ENCODE results near the gene LRRC36.

LRRC36 gene

DNA sequence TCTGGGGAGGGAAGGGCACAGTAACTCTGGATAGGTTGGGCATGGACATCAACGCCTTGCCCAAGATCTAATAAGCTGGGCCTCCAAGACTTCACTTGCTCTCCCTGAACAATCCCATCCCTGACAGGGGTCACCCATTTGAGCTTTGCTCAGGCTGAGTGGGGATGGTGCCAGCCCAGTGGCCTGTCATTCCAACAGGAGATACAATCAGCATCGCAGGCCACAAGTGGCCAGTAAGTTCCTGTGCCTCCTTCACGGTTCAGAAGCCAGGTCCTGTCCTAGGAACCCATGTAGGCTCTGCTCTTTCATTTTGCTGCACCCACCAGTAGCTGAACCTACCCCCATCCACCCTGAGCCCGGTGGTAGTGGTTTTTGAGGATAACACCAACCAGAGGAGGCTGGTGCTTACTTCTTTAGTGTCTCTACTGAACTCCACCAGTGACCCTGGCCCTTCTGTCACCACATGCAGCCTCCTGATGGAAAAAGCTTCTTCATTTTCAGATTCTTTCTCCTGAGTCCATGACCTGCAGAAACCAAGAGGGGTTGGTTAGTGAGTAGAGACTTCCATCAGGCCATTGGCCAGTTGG is 32.4 kb upstream of the LRRC36 start:
- DNase-seq (ENCODE audit: low read depth), result no peak

DNA sequence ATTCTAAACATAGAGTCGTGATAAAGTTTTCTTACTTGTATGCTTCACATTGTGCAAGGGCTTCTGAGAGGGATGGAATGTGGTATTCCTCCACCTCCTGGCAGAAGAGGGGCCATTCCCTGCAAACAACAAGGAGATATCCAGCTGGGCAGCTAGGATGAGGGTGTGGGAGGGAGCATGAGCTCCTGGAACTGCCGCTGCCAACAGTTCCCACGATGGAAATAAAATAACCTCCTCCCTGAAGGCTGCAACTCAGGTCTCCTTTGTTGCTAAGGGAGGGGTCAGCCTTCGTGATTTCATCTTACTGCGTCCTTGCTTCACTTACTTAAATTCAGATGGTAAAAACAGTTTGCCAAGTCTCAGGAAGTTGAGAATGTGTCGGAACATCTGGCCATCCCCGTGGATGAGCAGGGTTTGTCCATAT is 31.7 kb upstream of the LRRC36 start:
- DNase-seq (ENCODE audit: low read depth), result no peak

DNA sequence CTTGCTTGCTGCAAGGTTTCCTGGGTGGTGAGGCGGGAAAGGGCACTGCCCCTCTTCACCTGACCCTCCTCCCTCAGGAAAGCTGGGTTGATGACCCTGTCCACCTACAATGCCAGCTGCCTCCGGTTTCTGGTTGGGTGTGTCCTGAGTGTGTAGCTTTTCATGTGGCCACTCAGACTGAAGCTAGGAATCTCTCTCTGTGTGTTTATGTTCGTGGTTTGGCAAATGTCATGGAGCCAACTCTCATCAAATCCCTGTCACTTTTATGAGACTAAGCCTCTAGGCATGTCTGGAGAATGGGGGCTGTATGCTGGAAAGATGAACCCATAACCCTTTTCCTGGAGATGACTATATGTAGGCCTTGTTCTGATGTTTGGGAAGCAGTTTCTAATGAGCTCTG is 30.2 kb upstream of the LRRC36 start:
- DNase-seq (ENCODE audit: low read depth), result peak; percentile 76

DNA sequence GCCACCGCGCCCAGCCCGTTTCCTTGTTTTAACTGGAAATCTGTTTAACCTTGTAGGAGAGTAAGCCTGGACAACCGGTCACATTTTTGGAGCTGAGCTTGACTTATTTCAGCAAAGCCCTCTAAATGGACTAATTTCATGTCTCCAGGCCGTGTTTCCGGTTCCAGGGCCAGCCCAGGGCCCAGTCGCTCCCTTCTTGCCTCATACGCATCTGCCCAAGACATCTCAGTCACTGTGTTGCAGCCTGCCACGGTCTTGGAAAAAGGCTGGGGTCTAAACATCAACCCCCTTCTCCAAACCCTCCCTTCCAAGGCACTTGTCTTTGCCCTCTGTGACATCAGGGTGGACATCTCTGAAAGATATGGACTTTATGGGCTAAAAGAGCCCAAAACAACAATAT is 28.3 kb upstream of the LRRC36 start:
- DNase-seq (ENCODE audit: low read depth), result no peak

DNA sequence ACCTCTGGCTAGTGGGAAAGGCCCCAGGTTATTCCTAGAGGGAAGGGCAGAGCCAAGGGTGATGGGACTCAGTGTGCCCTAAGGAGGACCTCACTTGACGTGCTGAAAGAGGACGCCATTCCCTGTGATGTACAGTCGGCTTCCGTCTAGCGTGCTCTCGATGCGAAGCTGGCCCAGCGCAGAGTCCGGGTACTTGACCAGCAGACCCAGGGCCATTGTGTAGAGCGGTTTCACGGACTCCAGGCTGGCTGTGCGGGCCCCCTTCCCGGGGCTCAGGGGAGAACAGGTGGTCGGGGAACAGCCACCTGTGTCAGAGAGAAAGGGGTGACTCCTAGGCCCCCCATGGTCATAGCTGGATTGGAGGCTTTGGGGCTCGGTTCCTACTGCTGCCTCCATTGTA is 27.3 kb upstream of the LRRC36 start:
- DNase-seq (ENCODE audit: low read depth), result no peak

DNA sequence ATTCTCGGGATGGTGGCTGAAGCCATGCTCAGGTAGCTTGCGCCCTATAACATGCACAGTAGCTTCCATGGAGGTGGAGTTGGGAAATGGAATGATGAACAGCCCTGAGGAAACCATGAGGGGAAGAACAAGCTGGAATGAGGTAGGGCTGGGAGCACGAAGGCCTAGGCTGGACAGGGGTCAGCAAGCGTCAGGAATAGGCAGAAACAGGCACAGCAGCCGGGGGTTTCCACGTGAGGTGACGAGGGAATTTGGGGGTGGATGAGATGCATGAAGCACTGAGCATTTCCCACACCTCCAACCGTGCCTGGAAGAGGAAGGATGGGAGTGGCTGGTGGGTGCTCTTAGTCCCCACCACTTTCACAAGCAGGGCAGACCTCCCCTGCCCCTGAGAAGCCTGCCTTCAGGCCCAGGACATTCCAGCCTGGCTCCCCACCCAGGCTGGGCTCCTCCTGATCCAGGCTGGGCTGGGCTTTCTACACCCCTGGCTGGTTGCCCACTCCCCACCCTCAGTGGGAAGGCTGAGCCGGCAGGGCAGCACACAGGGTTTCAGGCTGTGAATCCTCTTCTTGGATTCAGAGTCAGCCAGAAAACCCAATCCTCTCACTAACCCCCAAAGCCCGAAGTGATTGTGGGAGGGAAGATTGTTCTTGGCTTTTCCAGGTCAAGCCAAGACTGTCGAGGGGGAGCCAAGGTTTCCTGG is 25.4 kb upstream of the LRRC36 start:
- no peak for DNase-seq (ENCODE audit: low read depth)

DNA sequence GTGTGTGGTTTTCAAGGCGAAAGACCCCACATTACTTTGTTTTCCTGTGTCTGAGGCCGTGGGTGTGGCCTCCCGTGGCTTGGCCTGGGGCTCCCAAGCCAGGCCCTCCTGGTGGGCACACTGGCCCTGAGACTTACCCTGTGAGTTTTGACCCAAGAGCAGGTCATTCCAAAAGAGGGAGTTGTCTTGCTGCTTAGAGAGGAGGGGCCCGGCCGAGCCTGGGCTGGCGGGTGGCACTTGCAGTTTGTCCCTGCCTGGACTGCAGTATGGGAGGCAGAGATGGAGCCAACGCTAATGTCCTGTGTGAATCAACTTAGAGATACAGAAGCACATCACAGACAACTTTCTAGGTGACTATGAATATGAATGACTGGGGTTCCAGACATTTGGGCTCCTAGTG is 24.5 kb upstream of the LRRC36 start:
- no peak for DNase-seq (ENCODE audit: low read depth)

DNA sequence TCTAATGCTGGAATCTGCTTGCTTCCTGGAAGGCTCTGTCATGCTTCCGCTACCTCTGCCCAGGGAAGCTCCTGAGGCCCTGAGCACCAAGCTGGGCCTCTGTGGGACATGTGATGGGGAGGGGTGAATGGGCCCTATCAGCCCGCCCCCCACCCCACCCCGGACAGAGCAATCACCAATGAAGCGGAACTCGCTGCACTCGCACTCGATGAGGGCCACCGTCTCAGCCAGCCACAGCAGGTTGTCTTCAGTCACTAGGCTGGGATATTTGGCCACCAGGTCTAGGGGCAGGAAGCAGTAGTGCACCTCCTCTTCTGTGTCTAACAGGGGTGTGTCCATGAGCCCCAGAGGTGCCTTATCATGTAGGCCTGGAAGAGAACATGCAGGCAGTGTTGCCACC is 23.6 kb upstream of the LRRC36 start:
- DNase-seq (ENCODE audit: low read depth), result no peak

DNA sequence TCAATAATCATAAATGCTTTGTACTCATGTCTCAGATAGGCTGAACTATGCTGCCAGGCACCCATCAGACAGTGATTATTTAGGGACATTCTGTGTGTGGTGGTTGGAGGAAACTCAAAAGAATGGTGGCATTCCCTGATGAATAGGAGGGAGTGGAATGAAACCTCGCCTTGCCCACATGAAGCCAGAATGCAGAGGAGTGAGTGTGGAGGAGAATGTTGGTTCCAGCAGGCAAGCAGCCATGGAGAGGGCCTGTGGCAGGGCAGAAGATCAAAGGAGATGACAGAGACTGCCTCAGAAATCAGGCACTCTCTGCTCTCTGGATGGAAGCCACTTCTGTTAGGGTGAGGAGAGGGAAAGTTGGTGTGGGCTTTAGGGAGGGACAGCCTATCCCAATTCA is 22.6 kb upstream of the LRRC36 start:
- DNase-seq (ENCODE audit: low read depth), result no peak

DNA sequence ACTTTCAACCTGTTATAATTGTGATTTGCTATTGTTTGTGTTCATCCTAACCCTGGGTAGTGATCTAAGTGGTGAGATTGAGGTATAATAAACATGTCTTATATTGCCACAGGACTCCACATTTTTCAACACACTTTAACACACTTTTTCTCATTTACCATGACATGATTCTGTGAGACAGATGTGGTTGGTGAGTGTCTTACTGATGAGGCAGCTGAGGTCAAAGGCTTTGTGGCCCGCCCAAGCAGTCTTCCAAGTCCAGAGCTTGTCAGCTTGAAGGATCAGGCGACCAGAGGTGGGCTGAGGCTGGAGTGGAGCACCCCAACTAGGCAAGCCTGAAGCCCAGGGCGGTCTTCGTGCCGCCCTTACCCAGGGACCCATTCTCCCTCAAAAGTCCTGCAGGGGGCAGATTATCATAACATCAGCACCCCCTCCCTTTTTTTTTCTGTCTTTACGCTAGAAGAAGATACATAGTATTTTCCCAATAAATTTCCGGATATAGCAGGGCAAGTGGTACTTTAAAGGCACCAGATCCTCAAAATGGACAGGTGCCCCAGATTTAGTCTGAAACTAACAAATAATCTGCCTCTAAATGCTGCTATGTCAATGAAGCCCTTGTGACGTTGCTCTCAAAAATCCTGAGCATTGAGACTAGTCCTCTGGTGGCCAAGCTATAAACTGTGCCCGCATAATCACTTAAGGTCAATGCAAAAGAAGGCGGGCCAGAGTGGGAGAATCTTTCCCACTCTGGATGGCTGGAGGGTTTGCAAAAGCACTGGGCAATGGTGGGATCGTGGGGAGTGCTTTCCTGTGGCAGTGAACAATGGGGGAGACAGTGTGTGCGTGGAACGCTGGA is 21.2 kb upstream of the LRRC36 start:
- no peak for DNase-seq (ENCODE audit: low read depth)

DNA sequence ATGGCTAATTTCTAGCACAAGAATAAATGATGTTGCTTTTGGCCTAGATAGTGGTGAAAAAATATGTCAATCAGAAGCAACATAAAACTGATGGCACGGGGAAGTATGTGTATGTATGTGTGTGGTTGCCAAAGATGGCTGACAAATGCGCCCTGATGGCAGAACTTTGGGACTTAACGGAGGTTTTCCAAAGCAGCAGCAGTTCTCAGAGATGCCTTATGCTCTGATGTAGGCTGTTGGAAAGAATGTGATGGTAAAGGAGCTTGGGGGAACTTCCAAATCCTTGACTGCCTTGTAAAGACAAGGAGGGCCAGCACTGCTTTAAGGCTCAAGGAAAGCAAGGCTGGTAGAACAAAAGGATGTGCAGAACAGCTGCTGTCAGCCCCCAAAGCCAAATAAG is 16.1 kb upstream of the LRRC36 start:
- no peak for DNase-seq (ENCODE audit: low read depth)

DNA sequence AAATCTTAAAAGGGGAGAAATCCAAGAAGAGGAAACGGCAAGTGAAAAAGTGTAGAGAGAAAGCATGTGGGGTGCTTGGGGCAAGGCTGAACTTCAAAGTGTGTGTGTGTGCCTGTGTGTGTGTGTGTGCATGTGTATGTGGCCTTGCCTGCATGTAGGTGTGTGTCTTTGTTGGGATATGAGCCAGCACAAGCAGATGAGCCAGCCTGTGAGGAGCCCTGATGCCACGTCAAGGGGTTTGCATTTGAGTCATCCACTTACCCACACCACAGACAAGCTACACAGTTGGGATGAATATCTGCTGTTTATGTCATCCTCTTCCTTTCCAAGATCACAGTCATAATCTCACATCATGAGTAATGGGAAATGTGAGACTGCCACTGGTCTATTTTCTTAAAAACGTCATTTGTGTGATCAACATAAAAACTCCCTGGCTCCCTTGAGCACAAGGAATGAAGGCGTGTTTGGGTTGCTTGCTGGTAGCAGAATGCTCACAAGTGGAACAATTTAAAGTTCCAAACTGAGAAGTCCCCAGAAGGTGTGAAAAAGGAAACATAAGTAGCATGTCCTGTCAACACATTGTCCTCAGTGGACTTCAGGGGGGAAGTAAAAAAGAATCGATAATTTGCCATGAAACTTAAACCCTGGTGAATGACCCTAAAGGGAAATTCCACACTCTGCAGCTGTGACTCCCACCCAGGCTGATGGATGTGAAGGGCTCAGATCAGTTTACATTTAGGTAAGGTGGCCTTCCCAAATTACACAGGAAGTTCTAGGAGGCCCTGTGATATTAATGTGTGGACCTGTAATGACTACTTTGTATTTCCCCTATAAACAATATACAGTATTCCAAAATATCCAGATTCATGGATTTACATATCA is 14.8 kb upstream of the LRRC36 start:
- DNase-seq (ENCODE audit: low read depth), result peak; percentile 99

DNA sequence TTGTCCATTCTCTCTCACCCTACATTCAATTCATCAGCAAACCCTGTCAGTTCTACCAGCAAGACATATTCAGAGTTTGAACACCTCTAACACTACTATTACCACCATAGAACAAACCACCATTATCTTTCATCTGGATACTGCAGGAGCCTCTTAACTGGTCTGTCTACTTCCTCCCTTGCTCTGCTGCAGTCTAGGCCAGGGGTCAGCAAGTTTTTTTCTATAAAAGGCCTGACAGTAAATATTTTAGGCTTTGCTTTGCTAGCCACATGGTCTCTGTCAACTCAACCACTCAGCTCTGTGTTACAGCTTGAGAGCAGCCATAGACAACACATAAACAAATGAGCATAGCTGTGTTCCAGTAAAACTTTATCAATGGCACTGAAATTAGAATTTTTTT is 13.9 kb upstream of the LRRC36 start:
- peak; percentile 14 for DNase-seq (ENCODE audit: low read depth)

DNA sequence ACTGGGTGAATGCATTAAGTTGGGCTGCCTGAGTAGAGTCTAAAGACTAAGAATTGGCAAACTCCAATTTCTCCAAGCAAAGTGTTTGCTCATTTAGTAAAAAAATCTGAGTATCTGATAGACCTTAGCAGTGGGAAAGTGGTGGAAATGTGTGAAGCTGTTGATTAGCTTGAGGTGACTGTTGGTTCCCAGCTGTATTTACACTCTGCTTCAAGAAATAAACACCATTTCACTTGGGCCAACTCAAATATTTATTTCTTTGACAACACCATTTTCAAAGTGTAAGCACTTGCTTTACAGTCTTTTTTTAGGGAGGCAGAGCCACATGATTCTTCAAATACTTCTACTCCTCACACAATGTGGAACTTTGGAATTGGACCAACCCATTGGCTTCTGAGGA is 8.8 kb upstream of the LRRC36 start:
- DNase-seq (ENCODE audit: low read depth), result no peak

DNA sequence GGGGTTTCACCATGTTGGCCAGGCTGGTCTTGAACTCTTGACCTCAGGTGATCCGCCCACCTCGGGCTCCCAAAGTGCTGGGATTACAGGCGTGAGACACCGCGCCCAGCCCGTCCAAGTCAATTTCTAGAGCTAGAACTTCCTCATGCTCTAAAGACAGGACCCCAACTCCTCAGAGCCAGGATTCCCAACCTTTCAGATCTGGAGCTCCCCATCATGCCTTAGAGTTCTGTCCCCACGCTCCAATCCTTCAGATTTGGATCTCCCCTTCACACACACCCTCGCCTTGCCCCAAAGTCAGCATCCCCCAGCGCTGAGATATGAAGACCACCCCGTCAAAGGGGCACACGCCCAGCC is 522 bp upstream of the LRRC36 start:
- DNase-seq (ENCODE audit: low read depth), result no peak

DNA sequence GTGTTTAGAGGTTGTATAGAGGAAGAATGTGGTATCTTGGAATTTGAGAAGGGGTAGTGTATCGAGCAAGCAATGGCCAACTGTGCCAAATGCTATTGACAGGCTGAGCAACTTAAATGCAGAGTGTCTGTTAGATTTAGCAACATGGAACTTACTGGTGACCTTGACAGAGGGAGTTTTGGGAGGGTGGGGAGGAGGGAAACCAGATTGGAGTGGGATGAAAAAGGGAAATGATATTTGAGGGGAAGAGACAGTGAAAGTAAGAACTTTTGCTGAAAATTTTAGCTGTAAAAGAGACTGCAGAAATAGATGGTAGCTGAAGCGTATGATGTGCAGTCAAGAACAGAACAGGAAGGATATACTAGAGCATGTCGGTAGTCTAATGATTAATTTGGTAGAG is 1.1 kb downstream of the LRRC36 start:
- DNase-seq (ENCODE audit: low read depth), result no peak

DNA sequence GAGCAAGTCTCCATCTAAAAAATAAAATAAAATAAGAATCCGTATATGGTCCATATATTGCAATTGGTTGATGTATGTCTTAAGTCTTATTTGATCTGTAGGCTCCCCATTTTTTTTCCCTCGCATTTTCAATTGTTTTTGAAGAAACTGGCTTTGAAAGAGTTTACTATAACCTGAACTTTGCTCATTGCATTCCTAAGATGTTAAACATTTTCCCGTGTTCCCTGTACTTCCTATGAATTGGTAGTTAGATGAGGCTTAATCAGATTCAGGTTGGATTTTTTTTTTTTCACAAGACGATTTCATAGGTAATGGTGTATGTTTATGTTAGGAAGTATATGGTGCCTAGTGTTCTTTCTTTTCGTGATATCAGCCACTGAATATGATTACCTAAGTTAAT is 3.3 kb downstream of the LRRC36 start:
- DNase-seq (ENCODE audit: low read depth), result peak; percentile 48

DNA sequence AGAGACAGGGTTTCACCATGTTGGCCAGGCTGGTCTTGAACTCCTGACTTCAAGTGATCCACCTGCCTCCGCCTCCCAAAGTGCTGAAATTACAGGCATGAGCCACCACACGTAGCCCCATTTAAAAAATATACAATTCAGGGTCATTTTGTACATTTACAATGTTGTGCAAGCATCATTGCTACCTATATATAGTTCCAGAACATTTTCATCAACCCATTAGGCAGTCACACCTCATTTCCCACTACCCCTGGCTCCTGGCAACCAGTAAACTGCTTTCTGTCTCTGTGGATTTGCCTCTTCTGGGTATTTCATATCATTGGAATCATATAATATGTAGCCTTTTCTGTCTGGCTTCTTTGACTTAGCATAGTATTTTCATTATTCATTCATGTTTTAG is 6.7 kb downstream of the LRRC36 start:
- DNase-seq (ENCODE audit: low read depth), result no peak

DNA sequence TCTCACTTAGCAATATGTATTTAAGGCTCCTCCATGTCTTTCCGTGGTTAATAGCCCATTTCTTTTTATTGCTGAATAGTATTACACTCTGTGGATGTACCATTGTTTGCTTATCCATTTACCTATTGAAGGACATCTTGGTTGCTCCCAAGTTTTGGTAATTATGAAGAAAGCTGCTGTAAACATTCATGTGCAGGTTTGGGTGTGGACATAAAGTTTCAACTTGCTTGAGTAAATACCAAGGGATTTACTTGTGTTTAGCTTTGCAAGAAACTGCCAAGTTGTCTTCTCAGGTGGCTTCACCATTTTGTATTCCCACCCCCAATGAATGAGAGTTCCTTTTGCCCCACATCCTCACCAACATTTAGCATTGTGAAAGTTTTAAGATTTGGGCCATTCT is 9.5 kb downstream of the LRRC36 start:
- no peak for DNase-seq (ENCODE audit: low read depth)

DNA sequence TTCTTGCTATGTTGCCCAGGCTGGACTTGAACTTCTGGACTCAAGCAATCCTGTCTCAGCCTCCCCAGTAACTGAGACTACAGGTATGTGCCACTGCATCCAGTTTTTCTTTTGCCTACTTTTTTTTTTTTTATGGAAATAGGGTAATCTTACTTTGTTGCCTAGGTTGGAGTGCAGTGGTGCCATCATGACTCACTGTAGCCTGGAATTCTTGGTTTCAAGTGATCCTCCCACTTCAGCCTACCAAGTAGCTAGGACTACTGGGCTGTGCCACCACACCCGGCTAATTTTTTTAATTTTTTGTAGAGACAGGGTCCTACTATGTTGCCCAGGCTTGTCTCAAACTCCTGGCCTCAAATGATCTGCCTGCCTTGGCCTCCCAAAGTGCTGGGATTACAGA is 10.0 kb downstream of the LRRC36 start:
- peak; percentile 39 for DNase-seq (ENCODE audit: low read depth)

DNA sequence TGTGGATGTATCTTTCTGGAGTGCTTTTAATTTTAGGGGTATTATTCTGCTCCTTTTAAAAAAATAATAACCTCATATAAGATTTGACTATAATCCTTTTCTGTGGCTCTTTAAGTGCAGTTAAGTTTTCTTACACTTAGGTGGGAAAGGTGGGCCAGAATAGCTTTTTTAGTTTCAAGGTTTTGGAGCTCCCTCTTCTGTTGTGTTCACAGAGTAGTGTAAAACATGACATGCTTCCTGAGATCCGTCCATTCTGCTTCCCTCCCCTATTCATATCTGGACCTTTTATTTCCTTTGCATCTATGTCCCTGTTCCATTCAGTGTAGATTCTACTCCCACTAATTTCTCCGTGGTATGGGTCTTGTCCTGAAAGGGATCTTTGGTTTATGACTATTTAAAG is 12.8 kb downstream of the LRRC36 start:
- DNase-seq (ENCODE audit: low read depth), result peak; percentile 58

DNA sequence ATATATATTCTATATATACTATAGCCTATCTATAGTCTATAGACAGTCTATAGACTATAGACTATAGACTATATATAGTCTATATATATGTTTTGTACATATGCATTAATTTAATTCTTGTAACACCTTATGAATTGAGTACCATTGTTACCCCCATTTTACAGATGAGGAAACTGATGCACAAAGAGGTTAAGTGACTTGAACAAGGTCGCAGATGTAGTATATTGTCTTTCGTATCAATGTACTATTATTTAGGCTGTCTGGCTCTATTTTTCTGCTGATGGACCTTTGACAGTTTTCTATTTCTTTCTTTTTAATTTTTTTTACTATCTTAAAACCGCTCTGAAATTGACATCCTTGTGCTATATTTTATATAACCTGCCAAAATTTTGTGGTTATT is 14.6 kb downstream of the LRRC36 start:
- DNase-seq (ENCODE audit: low read depth), result no peak

Measured in ELR (cell line).